MCF 10A (cell line): ENCODE measurements around the gene KREMEN1. TPM values are rescaled to one million over a fixed set of nuclear protein-coding genes. Genes with fewer than 3 reads are reported as not detected.

Experiments
- BruUV-seq: library from RNA; stranded (reverse); fragments of 400-500 nt; replicated peaks from 2 replicates; lab custom pipeline; 2021; lab: Mats Ljungman, UMichigan
- CTCF ChIA-PET: fragments of 300-600 bp; sonication (Branson Sonifier 250); formaldehyde crosslinking; extraction: SDS; loops from one replicate; lab custom pipeline; 2021; ENCODE audit warnings: antibody characterized with exemption, inconsistent platforms; lab: Yijun Ruan, JAX
- POLR2A ChIA-PET: fragments of 300-600, 350-650 bp; sonication (Branson Sonifier 250); formaldehyde crosslinking; extraction: SDS; loops from one replicate; lab custom pipeline; 2020; ENCODE audit warnings: antibody characterized with exemption, inconsistent platforms; lab: Yijun Ruan, JAX
- DNase-seq: peaks from one replicate; pipeline ENCODE4 v3.0.0-alpha.2; 2018; ENCODE audit not compliant: unreplicated experiment
- H3K27ac Mint-ChIP-seq: one replicate; pipeline ENCODE4 v1.8.0; 2022; ENCODE audit warnings: mild to moderate bottlenecking, low read depth, mixed read lengths; ENCODE audit not compliant: unreplicated experiment
- H3K27me3 Mint-ChIP-seq: one replicate; pipeline ENCODE4 v1.8.0; 2022; ENCODE audit warnings: mixed read lengths; ENCODE audit not compliant: insufficient read depth, unreplicated experiment
- H3K36me3 Mint-ChIP-seq: one replicate; pipeline ENCODE4 v1.8.0; 2022; ENCODE audit warnings: mild to moderate bottlenecking, moderate library complexity, mixed read lengths; ENCODE audit not compliant: insufficient read depth, unreplicated experiment
- H3K4me1 Mint-ChIP-seq: one replicate; pipeline ENCODE4 v1.8.0; 2022; ENCODE audit warnings: mixed read lengths; ENCODE audit not compliant: insufficient read depth, unreplicated experiment
- H3K4me3 Mint-ChIP-seq: one replicate; pipeline ENCODE4 v1.8.0; 2022; ENCODE audit warnings: mild to moderate bottlenecking, moderate library complexity, mixed read lengths; ENCODE audit not compliant: unreplicated experiment
- H3K9me3 Mint-ChIP-seq: one replicate; pipeline ENCODE4 v1.8.0; 2022; ENCODE audit warnings: mixed read lengths; ENCODE audit not compliant: unreplicated experiment
- CTCF ChIP-seq: fragments of 200-600 bp; IDR thresholded peaks from one replicate; pipeline ENCODE4 v1.8.0; 2022; ENCODE audit warnings: antibody characterized with exemption, mild to moderate bottlenecking; ENCODE audit not compliant: unreplicated experiment
- intact Hi-C: fragments of 100-400 bp; cut with micrococcal nuclease; formaldehyde crosslinking; loops from 2 replicates; pipeline ENCODE4 v1.14.1; 2022
- total RNA-seq: library from RNA; stranded (reverse); gene quantifications from 2 replicates; pipeline ENCODE4 v1.2.3, GENCODE V29; 2022

KREMEN1 gene
- total RNA-seq, 1 experiment from 2014 or later: 3.6 TPM

- no TSS peak for BruUV-seq
- ChIA-PET CTCF (interaction anchor here (1.0 to 1.9 kb wide), 2 partner anchors 29 kb away, joined by 3 to 5 read pairs; no protein-coding TSS in a partner anchor), POLR2A (no interaction called here)
- no peaks in the 10 kb centered on the region for H3K9me3 Mint-ChIP-seq
- intact Hi-C loops: no loop called here
- no peak overlapping the region for H3K27ac Mint-ChIP-seq
- H3K36me3 Mint-ChIP-seq: no peaks in the 10 kb centered on the region
- no peak overlapping the region for H3K4me3 Mint-ChIP-seq
- TF ChIP-seq CTCF: no peak
- H3K27me3 Mint-ChIP-seq: no peaks in the 10 kb centered on the region
- no peaks in the 10 kb centered on the region for H3K4me1 Mint-ChIP-seq
- DNase-seq: peak; percentile 62
These were observed 144.2 kb downstream of the KREMEN1 start for GRCh38 chr22:29216873-29217666.

Other genes starting within 250 kb of the KREMEN1 start
- 7.1 and 7.9 TPM in 2 replicates for gene ZNRF3, start 189.5 kb upstream of the KREMEN1 start, total RNA-seq
- not detected in 2 replicates for gene C22orf31, start 11.2 kb upstream of the KREMEN1 start, total RNA-seq
- gene EMID1, start 132.9 kb downstream of the KREMEN1 start, total RNA-seq: not detected in 2 replicates
- gene RHBDD3, start 194.9 kb downstream of the KREMEN1 start, total RNA-seq: 32.5 and 48.0 TPM in 2 replicates
- gene EWSR1, start 195.2 kb downstream of the KREMEN1 start, total RNA-seq: 403 and 486 TPM in 2 replicates
- gene GAS2L1, start 233.6 kb downstream of the KREMEN1 start, total RNA-seq: 15.3 and 17.2 TPM in 2 replicates
- 0.52 and 0.82 TPM in 2 replicates for gene RASL10A, start 242.7 kb downstream of the KREMEN1 start, total RNA-seq